Gastroesophageal sphincter (tissue), 4 donors: ENCODE results near the gene SSX5. TPM values are rescaled to one million over a fixed set of nuclear protein-coding genes. Genes with fewer than 3 reads are reported as not detected.
"Not testable (repeated sequence)": the region's sequence is repeated elsewhere in the genome, so short reads cannot be mapped to it uniquely, and the experiment has no call there.

Experiments used
- ATAC-seq: fragments of 150-250 bp; one replicate; pipeline ENCODE4 v1.9.1; 2016; ENCODE audit warnings: mild to moderate bottlenecking, moderate library complexity
- H3K27ac ChIP-seq, 4 donors: fragments of 200-600 bp; sonication (generic) in 3 of 4; 1 replicate in 3 of 4; 2 replicates in 1 of 4; pipeline ENCODE4 v1.5.1; 2016 to 2019
- H3K27me3 ChIP-seq: fragments of 200-600 bp; sonication (generic); one replicate; pipeline ENCODE4 v1.5.1; 2019
- H3K36me3 ChIP-seq, 2 donors: fragments of 200-600 bp; sonication (generic); one replicate each; pipeline ENCODE4 v1.5.1; 2019; ENCODE audit warnings: control low read depth in 1 of 2
- H3K4me1 ChIP-seq, 3 donors: fragments of 200-600 bp; sonication (generic); 1 replicate in 2 of 3; 2 replicates in 1 of 3; pipeline ENCODE4 v1.5.1; 2016 to 2019; ENCODE audit warnings: control low read depth in 2 of 3
- H3K4me3 ChIP-seq, 2 donors: fragments of 200-600 bp; sonication (generic); one replicate each; pipeline ENCODE4 v1.5.1; 2019; ENCODE audit warnings: mild to moderate bottlenecking in 1 of 2, moderate library complexity in 1 of 2
- H3K9me3 ChIP-seq, 3 donors: fragments of 200-600 bp; sonication (generic); one replicate each; pipeline ENCODE4 v1.5.1; 2017 to 2019; ENCODE audit warnings: control low read depth in 2 of 3
- CTCF ChIP-seq, 4 experiments: fragments of 200-600 bp in 2 of 4; fragments of 450-650 bp in 2 of 4; sonication (generic) in 1 of 4; IDR thresholded peaks; one replicate each; pipeline ENCODE4 v1.5.1; 2017 to 2019; ENCODE audit warnings: antibody characterized with exemption in 4 of 4, mild to moderate bottlenecking in 2 of 4, moderate library complexity in 2 of 4
- EP300 ChIP-seq: sonication (generic); formaldehyde crosslinking; IDR thresholded peaks from one replicate; pipeline ENCODE4 v1.6.1; 2017; ENCODE audit warnings: antibody characterized with exemption, mild to moderate bottlenecking
- POLR2A ChIP-seq, 2 donors: fragments of 450-650 bp; IDR thresholded peaks; one replicate each; pipeline ENCODE4 v1.6.1; 2017; ENCODE audit warnings: antibody characterized with exemption in 2 of 2, mild to moderate bottlenecking in 2 of 2, moderate library complexity in 1 of 2
- POLR2AphosphoS5 ChIP-seq: sonication (generic); formaldehyde crosslinking; IDR thresholded peaks from one replicate; pipeline ENCODE4 v1.6.1; 2017; ENCODE audit warnings: antibody characterized with exemption
- WGBS, 2 donors: methylation state at CpG; one replicate each; pipeline ENCODE4 v1.1.5; 2018; ENCODE audit warnings: low coverage in 1 of 2; 5-methylcytosine and 5-hydroxymethylcytosine counted together
- total RNA-seq, 4 donors: library from RNA; depleted of rRNA; stranded (reverse); fragments of >200 nt; gene quantifications; one replicate each; pipeline ENCODE4 v1.1.0, GENCODE V29; 2016

SSX5 gene
- total RNA-seq, 4 donors from 2014 or later = not detected

GRCh38 chrX:48165241-48165640 lies 31.4 kb downstream of the SSX5 start:
- ATAC-seq = no peak
- no peaks in the 10 kb centered on the region for H3K4me1 ChIP-seq
- H3K9me3 ChIP-seq = no peaks in the 10 kb centered on the region
- no peaks in the 10 kb centered on the region for H3K36me3 ChIP-seq
- no peak overlapping the region for H3K27ac ChIP-seq
- 65 to 87% methylated on average over 2 to 3 of the region's 12 CpGs for WGBS, 2 donors
- H3K4me3 ChIP-seq = no peak overlapping the region
- no peak for TF ChIP-seq EP300
- no peak for TF ChIP-seq POLR2AphosphoS5
- TF ChIP-seq CTCF (IDR thresholded peaks at IDR 0.05) = no peak
- no peak for TF ChIP-seq POLR2A (IDR thresholded peaks at IDR 0.05)
- H3K27me3 ChIP-seq = no peaks in the 10 kb centered on the region

- no peak overlapping the region for H3K27ac ChIP-seq
- H3K36me3 ChIP-seq = no peaks in the 10 kb centered on the region
- H3K27me3 ChIP-seq = no peaks in the 10 kb centered on the region
- WGBS, 2 donors = 86 to 93% methylated on average over 3 to 4 of the region's 12 CpGs
- no peak for ATAC-seq
- TF ChIP-seq CTCF (IDR thresholded peaks at IDR 0.05) (no peak), EP300 (no peak), POLR2AphosphoS5 (no peak), POLR2A (IDR thresholded peaks at IDR 0.05) (no peak)
- H3K4me1 ChIP-seq = no peaks in the 10 kb centered on the region
- no peak overlapping the region for H3K4me3 ChIP-seq
- no peaks in the 10 kb centered on the region for H3K9me3 ChIP-seq
Measured at GRCh38 chrX:48156014-48156413, 40.6 kb downstream of the SSX5 start.

GRCh38 chrX:48154796-48155195 lies 41.8 kb downstream of the SSX5 start:
- no peaks in the 10 kb centered on the region for H3K9me3 ChIP-seq
- TF ChIP-seq POLR2A (IDR thresholded peaks at IDR 0.05) (no peak), POLR2AphosphoS5 (no peak), EP300 (no peak), CTCF (IDR thresholded peaks at IDR 0.05) (no peak)
- no peaks in the 10 kb centered on the region for H3K36me3 ChIP-seq
- 100% methylated on average over 1 of the region's 2 CpGs; no CpG with 5 or more reads in 1 of the 2 donors for WGBS, 2 donors
- H3K4me1 ChIP-seq = no peaks in the 10 kb centered on the region
- no peaks in the 10 kb centered on the region for H3K27me3 ChIP-seq
- no peak overlapping the region for H3K27ac ChIP-seq
- ATAC-seq = no peak
- no peak overlapping the region for H3K4me3 ChIP-seq

- no peak for ATAC-seq
- Histone ChIP-seq H3K27ac (no peak overlapping the region), H3K9me3 (no peaks in the 10 kb centered on the region), H3K27me3 (no peaks in the 10 kb centered on the region), H3K36me3 (no peaks in the 10 kb centered on the region), H3K4me3 (no peak overlapping the region), H3K4me1 (no peaks in the 10 kb centered on the region)
- 73 to 78% methylated on average over 4 to 7 of the region's 10 CpGs for WGBS, 2 donors
- TF ChIP-seq EP300 (no peak), POLR2A (IDR thresholded peaks at IDR 0.05) (no peak), CTCF (IDR thresholded peaks at IDR 0.05) (no peak), POLR2AphosphoS5 (no peak)
Measured at GRCh38 chrX:48153769-48154168, 42.8 kb downstream of the SSX5 start.

GRCh38 chrX:48142697-48143096 lies 53.9 kb downstream of the SSX5 start:
- H3K27me3 ChIP-seq, H3K36me3 ChIP-seq, ATAC-seq, H3K9me3 ChIP-seq, H3K27ac ChIP-seq, H3K4me3 ChIP-seq, H3K4me1 ChIP-seq: not testable (repeated sequence)
- 58 to 59% methylated on average over 7 to 9 of the region's 11 CpGs for WGBS, 2 donors

GRCh38 chrX:48141810-48142508 lies 54.6 kb downstream of the SSX5 start:
- not testable (repeated sequence) for H3K27ac ChIP-seq, H3K36me3 ChIP-seq, H3K4me1 ChIP-seq, H3K4me3 ChIP-seq, ATAC-seq, H3K9me3 ChIP-seq, H3K27me3 ChIP-seq
- WGBS, 2 donors = no CpG with 5 or more reads among the region's 2 CpGs

GRCh38 chrX:48139076-48139475 lies 57.5 kb downstream of the SSX5 start:
- H3K4me1 ChIP-seq, H3K36me3 ChIP-seq, H3K27me3 ChIP-seq, H3K9me3 ChIP-seq, H3K4me3 ChIP-seq, ATAC-seq, H3K27ac ChIP-seq: not testable (repeated sequence)
- WGBS, 2 donors = no CpG with 5 or more reads among the region's 33 CpGs
